ENCODE results near the gene ACSL4. TPM values are rescaled to one million over a fixed set of nuclear protein-coding genes. Genes with fewer than 3 reads are reported as not detected.

The ACSL4 gene
- total RNA-seq, 3 donors from 2014 or later (not counting 1 experiment from before 2014, with no cell fraction given): 19.8 to 28.4 (median 21.7) TPM

DNA sequence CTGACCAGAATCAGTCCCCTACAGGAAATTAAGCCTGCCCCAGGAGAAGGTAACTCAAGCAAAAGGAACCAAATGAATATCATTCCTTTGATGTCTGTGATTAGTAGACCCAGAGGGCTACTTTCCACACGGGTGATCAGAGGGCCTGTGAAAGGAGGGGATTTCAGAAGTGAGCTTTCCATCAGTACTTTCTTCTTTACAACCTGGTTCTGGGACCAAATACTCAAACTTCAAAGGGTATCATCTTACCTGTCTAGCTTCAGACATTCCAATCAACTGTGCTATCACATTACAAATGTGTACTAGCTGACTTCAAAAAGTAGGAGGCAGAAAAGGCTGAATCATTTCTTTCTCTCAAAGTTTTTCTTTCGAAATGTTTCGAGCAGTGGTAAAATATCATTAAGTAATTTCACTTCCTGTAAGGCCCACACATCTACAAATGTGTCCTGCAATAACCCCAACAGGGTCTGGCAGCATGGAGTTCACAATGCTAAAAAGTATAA is 23.9 kb downstream of the ACSL4 start:
- no peaks in the 10 kb centered on the region for H3K9me3 ChIP-seq (ENCODE audit: control insufficient read depth, insufficient read depth, low read length)
- H3K27ac ChIP-seq (ENCODE audit: low read length): peak overlapping the region; percentile 50
- no CpG with 5 or more reads among the region's 3 CpGs for WGBS (ENCODE audit: insufficient coverage)
- peak in 1 of 2 donors; percentile 14 for DNase-seq
- Mint-ChIP-seq H3K27ac (peak overlapping the region; percentile 78 to 83), H3K36me3 (no peaks in the 10 kb centered on the region), H3K9me3 (no peaks in the 10 kb centered on the region), H3K4me1 (peaks cover 29 to 41% of the 10 kb centered on the region in 2 donors), H3K27me3 (ENCODE audit: low read depth in 2 of 2) (no peaks in the 10 kb centered on the region), H3K4me3 (peak overlapping the region; percentile 55)
- peak; percentile 70 to 81 (median 74) for ATAC-seq
- TF ChIP-seq, protein P1, sequence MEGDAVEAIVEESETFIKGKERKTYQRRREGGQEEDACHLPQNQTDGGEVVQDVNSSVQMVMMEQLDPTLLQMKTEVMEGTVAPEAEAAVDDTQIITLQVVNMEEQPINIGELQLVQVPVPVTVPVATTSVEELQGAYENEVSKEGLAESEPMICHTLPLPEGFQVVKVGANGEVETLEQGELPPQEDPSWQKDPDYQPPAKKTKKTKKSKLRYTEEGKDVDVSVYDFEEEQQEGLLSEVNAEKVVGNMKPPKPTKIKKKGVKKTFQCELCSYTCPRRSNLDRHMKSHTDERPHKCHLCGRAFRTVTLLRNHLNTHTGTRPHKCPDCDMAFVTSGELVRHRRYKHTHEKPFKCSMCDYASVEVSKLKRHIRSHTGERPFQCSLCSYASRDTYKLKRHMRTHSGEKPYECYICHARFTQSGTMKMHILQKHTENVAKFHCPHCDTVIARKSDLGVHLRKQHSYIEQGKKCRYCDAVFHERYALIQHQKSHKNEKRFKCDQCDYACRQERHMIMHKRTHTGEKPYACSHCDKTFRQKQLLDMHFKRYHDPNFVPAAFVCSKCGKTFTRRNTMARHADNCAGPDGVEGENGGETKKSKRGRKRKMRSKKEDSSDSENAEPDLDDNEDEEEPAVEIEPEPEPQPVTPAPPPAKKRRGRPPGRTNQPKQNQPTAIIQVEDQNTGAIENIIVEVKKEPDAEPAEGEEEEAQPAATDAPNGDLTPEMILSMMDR (IDR thresholded peaks at IDR 0.05): no peak
- peaks cover 15% of the 10 kb centered on the region for H3K4me1 ChIP-seq (ENCODE audit: control insufficient read depth, insufficient read depth, low read length)
- H3K36me3 ChIP-seq (ENCODE audit: control insufficient read depth, insufficient read depth, low read length): peaks cover 3% of the 10 kb centered on the region
- no peaks in the 10 kb centered on the region for H3K27me3 ChIP-seq (ENCODE audit: control insufficient read depth, insufficient read depth, low read length)
- no peak overlapping the region for H3K4me3 ChIP-seq (ENCODE audit: low read length)
- intact Hi-C loops (cut with micrococcal nuclease): no loop called here

DNA sequence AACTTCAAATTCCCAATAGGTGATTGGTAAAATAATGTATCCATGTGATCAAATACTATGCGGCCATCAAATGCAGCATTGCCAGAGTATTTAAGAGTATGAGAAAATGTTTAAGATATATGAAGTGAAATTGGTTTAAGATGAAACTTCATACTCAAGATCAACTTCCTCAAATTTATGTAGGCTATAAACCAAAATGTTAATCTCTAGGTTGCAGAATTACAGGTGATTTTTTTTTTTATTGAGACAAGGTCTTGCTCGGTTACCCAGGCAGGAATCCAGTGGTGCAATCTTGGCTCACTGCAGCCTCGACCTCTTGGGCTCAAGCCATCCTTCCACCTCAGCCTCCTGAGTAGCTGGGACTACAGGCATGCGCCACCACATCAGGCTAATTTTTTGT is 25.3 kb downstream of the ACSL4 start:
- TF ChIP-seq, protein P1 (IDR thresholded peaks at IDR 0.05): no peak
- Histone ChIP-seq H3K9me3 (ENCODE audit: control insufficient read depth, insufficient read depth, low read length) (no peaks in the 10 kb centered on the region), H3K36me3 (ENCODE audit: control insufficient read depth, insufficient read depth, low read length) (peaks cover 3% of the 10 kb centered on the region), H3K27ac (ENCODE audit: low read length) (no peak overlapping the region), H3K4me3 (ENCODE audit: low read length) (no peak overlapping the region), H3K4me1 (ENCODE audit: control insufficient read depth, insufficient read depth, low read length) (peaks cover 15% of the 10 kb centered on the region), H3K27me3 (ENCODE audit: control insufficient read depth, insufficient read depth, low read length) (no peaks in the 10 kb centered on the region)
- no peak for ATAC-seq
- Mint-ChIP-seq H3K27ac (peak overlapping the region; percentile 9 to 75), H3K9me3 (no peaks in the 10 kb centered on the region), H3K27me3 (ENCODE audit: low read depth in 2 of 2) (no peaks in the 10 kb centered on the region), H3K4me3 (peak overlapping the region; percentile 45), H3K36me3 (no peaks in the 10 kb centered on the region), H3K4me1 (peaks cover 25 to 31% of the 10 kb centered on the region in 2 donors)
- intact Hi-C loops (cut with micrococcal nuclease): no loop called here
- DNase-seq: no peak
- WGBS (ENCODE audit: insufficient coverage): 52% methylated on average over 2 of the region's 4 CpGs

DNA sequence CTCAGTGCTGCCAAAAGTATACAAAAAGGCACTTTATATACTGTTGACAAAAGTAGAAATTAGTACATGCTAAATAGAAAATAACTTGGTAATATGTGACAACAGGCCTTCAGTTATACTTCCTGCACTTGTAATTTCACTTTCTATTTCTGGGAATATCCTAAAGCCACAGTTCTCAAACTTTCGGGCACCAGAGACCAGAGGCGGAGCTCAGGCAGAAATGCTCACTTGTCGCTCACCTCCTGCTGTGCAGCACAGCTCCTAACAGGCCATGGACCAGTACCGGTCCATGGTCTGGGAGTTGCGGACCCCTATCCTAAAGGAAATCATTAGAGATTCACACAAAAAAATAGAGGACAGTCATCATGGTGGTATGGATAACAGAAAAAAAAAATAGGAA is 25.7 kb downstream of the ACSL4 start:
- WGBS (ENCODE audit: insufficient coverage): 36% methylated on average over 4 of the region's 5 CpGs
- H3K4me1 Mint-ChIP-seq: peaks cover 27 to 29% of the 10 kb centered on the region in 2 donors
- no peaks in the 10 kb centered on the region for H3K27me3 Mint-ChIP-seq (ENCODE audit: low read depth in 2 of 2)
- peak overlapping the region; percentile 9 to 75 for H3K27ac Mint-ChIP-seq
- H3K27ac ChIP-seq (ENCODE audit: low read length): no peak overlapping the region
- peak in 1 of 2 donors; percentile 11 for DNase-seq
- H3K36me3 ChIP-seq (ENCODE audit: control insufficient read depth, insufficient read depth, low read length): peaks cover under 1% of the 10 kb centered on the region
- H3K27me3 ChIP-seq (ENCODE audit: control insufficient read depth, insufficient read depth, low read length): no peaks in the 10 kb centered on the region
- no peaks in the 10 kb centered on the region for H3K36me3 Mint-ChIP-seq
- intact Hi-C loops (cut with micrococcal nuclease): no loop called here
- peak in 2 of 3 donors; percentile 29 to 30 for ATAC-seq
- H3K4me1 ChIP-seq (ENCODE audit: control insufficient read depth, insufficient read depth, low read length): peaks cover 15% of the 10 kb centered on the region
- H3K9me3 ChIP-seq (ENCODE audit: control insufficient read depth, insufficient read depth, low read length): no peaks in the 10 kb centered on the region
- H3K4me3 Mint-ChIP-seq: peak overlapping the region; percentile 45
- H3K9me3 Mint-ChIP-seq: no peaks in the 10 kb centered on the region
- TF ChIP-seq, protein P1 (IDR thresholded peaks at IDR 0.05): no peak
- no peak overlapping the region for H3K4me3 ChIP-seq (ENCODE audit: low read length)

DNA sequence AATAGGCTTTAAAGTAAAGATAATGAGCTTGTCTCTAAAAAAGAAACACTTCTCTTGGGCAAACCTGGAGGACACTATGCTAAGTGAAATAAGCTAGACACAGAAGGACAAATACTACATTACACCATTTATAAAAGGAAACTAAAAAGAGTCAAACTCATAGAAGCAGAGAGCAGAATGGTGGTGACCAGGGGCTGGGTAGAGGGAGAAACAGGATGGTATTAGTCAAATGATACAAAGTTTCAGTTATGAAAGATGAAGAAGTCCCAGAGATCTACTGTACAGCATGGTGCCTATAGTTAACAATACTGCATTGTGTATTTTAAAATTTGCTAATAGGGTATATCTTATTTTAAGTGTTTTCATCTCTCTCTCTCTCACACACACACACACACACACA is 28.5 kb downstream of the ACSL4 start:
- Histone ChIP-seq H3K27me3 (ENCODE audit: control insufficient read depth, insufficient read depth, low read length) (no peaks in the 10 kb centered on the region), H3K36me3 (ENCODE audit: control insufficient read depth, insufficient read depth, low read length) (no peaks in the 10 kb centered on the region), H3K4me1 (ENCODE audit: control insufficient read depth, insufficient read depth, low read length) (peaks cover 12% of the 10 kb centered on the region), H3K4me3 (ENCODE audit: low read length) (no peak overlapping the region), H3K9me3 (ENCODE audit: control insufficient read depth, insufficient read depth, low read length) (no peaks in the 10 kb centered on the region), H3K27ac (ENCODE audit: low read length) (no peak overlapping the region)
- intact Hi-C loops (cut with micrococcal nuclease): no loop called here
- H3K27ac Mint-ChIP-seq: peak overlapping the region in 1 of 2 donors; percentile 37
- ATAC-seq (no peak), DNase-seq (no peak)
- H3K27me3 Mint-ChIP-seq (ENCODE audit: low read depth in 2 of 2): no peaks in the 10 kb centered on the region
- TF ChIP-seq, protein P1 (IDR thresholded peaks at IDR 0.05): no peak
- no peaks in the 10 kb centered on the region for H3K9me3 Mint-ChIP-seq
- peaks cover 23 to 27% of the 10 kb centered on the region in 2 donors for H3K4me1 Mint-ChIP-seq
- no peaks in the 10 kb centered on the region for H3K36me3 Mint-ChIP-seq
- no peak overlapping the region for H3K4me3 Mint-ChIP-seq

Measured in natural killer cell (primary cell).